Stimulated activated CD4-positive, alpha-beta T cell treated with anti-CD3 and anti-CD28 coated beads, Interleukin-4, amount 100 ng/mL, for 24 hours (primary cell): Measurements from ENCODE around the gene NFYB.
"Not testable (repeated sequence)": the region's sequence is repeated elsewhere in the genome, so short reads cannot be mapped to it uniquely, and the experiment has no call there.

Experiments
- DNase-seq: peaks from one replicate; pipeline ENCODE4 v3.0.0-alpha.2; 2020

The NFYB gene

GRCh38 chr12:104137902-104138796, at the start of gene NFYB:
Gene NFYB, minus strand, starts transcription at chr12:104138210. Its CDS starts 2,757 bp downstream, at chr12:104135453.
- DNase-seq = peak; percentile 93

DNA sequence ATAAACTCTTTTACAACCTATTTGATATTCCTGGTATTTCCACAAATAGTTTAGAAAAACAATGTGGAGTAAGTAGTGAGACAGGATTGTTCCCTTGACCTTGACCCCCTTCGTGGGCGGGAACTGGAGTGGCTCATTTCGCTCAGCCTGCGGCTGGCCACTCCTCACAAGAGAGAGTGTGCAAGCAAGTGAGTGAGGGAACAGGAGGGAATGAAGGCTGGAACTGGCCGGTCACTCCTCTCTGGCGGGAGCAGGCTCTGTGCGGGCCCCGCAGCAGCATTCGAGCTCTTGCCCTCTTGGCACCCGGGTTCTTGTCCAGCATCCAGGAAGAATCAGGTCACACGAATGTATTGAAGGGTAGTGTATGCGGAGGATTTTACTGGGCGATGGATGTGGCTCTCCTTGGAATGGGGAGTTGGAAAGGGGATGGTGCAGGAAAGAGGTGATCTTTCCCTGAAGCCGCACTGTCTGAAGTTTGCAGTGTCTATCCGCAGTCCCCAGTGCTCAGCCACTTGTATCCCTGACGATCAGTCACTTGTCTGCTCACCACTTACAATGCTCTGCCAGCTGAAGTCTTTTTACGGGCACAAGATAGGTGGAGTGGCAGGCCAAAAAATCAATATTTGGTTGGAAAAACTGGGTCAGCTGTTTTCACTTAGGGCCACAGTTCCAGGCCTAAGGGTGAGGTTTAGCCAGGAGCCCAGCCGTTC, 49.6 kb upstream of the NFYB start:
- DNase-seq = no peak

- DNase-seq = no peak
Observed at GRCh38 chr12:104183443-104183842, 45.4 kb upstream of the NFYB start.

DNA sequence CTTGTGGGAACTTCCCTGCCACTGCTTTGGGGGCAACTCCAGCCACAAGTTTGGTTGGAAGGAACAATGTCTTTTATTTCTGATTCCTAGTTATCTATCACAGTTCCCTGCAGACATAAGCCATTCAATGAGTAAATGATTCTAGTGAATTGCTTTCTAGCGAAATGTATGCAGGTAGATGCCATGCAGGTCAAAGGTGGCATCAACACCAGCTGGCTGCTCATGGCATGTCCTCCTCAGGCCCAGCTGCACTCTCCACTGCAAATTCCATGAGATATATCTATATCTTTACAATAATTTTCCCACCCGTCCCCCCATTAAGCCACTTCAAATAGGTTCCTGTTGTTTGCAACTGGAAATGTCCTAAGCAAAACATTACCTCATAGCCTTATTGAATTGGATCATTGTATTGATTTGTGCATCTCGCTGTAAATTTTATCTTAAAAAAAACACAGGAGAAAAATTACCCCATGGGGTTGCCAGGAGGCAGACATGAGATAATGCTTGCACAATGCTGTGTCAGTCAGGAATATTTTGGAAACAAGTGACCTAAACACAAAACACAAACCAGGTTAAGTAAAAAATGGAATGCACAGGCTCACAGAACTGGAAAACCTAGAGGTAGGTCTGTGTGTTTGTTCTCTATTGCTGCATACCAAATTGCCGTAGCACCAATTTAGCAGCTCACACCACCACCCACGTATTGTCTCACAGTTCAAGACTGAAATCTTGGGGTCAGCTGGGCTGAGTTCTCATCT, 44.8 kb upstream of the NFYB start:
- DNase-seq = no peak

GRCh38 chr12:104182144-104182543, 44.1 kb upstream of the NFYB start:
- DNase-seq = no peak

DNA sequence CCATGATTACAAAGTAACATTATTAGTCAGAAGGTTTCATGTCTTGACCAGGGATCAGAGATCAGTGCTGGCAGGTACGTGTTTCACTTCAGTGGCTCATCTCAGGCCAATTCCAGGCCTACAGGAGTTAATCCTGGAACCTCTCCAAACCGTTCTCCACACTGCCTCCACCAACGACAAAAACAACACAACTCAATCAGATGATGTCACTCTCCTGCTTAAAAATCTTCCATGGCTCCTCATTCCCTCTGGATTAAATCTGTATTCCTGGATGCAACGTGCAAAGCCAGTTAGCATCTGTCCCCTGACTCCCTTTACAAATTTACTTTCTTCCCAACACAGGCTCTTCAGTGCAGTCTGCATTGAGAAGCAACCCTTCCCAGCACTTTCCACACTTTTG, 43.3 kb upstream of the NFYB start:
- no peak for DNase-seq

DNA sequence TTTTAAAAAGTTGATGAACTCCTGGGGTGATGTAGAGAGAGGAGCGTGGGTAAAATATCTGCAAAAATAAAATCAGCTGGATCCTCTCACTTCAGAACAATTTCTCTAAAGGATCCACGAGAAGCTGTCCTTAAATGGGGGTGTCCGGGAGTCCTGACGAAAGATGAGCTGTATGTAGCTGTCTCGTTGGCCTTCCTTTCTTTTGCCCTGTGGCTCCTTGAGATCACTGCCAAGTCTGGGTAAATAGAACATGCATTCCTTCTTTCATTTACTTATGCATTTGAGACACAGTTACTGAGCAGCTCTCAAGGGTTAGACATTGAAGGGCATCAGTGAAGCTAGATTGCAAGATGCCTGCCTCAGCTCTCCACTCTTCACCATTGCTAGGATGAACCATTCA, 42.4 kb upstream of the NFYB start:
- DNase-seq = no peak

GRCh38 chr12:104177663-104178501, 39.9 kb upstream of the NFYB start:
- DNase-seq = no peak

GRCh38 chr12:104177336-104177662, 39.3 kb upstream of the NFYB start:
- no peak for DNase-seq

DNA sequence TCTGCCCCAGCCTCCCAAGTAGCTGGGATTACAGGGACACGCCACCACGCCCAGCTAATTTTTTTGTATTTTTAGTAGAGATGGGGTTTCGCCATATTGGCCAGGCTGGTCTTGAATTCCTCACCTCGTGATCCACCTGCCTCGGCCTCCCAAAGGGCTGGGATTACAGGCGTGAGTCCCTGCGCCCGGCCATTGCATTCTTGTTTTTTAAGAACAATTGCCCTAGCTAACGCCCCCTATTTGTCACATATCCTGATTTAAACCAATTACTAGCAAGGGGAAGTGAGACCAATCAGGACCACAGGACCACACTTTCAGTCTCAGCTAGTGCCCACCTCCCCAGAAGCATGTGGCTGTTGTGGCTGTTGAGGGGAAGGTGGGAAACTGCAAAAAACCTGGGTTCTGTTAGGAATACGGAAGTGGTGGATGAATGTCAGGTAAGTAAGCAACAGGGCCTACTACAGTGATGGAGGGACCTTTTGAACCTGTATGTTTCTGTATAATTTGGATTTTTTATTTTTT, 37.8 kb upstream of the NFYB start:
- no peak for DNase-seq

- DNase-seq = not testable (repeated sequence)
Observed at GRCh38 chr12:104173804-104174203, 35.8 kb upstream of the NFYB start.

GRCh38 chr12:104172570-104172947, 34.5 kb upstream of the NFYB start:
- no peak for DNase-seq

GRCh38 chr12:104171785-104172569, 34.0 kb upstream of the NFYB start:
- no peak for DNase-seq

DNA sequence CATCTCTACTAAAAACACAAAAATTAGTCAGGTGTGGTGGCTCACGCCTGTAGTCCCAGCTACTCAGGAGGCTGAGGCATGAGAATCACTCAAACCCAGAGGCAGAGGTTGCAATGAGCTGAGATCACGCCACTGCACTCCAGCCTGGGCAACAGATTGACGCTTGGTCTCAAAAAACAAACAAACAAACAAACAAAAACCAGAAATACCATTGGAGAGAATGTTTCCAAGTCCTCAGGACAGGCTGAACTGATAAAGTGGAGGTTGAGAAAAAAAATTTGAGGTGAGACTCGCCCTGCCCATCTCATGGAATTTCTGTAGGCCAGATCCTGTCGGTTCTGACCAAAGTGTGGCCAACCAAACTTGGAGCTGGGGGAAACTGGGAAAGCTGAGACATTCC, 30.6 kb upstream of the NFYB start:
- no peak for DNase-seq

GRCh38 chr12:104167519-104168458, 29.8 kb upstream of the NFYB start:
- no peak for DNase-seq

- no peak for DNase-seq
Observed at GRCh38 chr12:104166465-104166864, 28.5 kb upstream of the NFYB start.

DNA sequence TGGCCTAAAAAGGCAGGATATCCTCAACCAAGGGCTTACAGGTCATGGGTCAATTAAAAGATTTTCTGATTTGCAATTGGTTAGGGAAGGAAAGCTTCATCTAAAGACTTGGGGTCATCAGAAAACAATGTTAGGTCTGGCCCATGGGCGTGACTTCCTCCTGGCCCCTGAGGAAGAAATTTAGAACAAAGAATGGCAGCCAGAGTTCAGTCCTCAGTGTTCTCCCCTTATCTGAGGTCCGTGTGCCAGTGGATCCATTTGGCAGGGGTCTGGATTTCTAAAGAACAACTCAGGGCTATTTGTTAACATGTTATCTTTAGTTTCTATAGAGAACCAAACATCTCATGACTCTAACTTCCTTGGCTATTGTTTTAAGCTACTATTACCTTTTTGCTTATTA, 27.8 kb upstream of the NFYB start:
- no peak for DNase-seq

GRCh38 chr12:104164634-104165033, 26.6 kb upstream of the NFYB start:
- no peak for DNase-seq

GRCh38 chr12:104163631-104164030, 25.6 kb upstream of the NFYB start:
- DNase-seq = no peak

GRCh38 chr12:104163028-104163427, 25.0 kb upstream of the NFYB start:
- DNase-seq = not testable (repeated sequence)
